Skeletal muscle cell (primary cell): ENCODE results near the gene JAK1.
A peak's percentile ranks its signal among the peaks of the same experiment; 100 is the strongest.
"Not testable (repeated sequence)": the region's sequence is repeated elsewhere in the genome, so short reads cannot be mapped to it uniquely, and the experiment has no call there.

ENCODE experiments used
- DNase-seq: peaks from one replicate; pipeline ENCODE4 v3.0.0-alpha.2; 2010; ENCODE audit warnings: low read depth
- H3K4me3 ChIP-seq: 2 replicates; pipeline ENCODE4 v1.5.1; 2011; ENCODE audit warnings: low read depth, mild to moderate bottlenecking, control low read depth, low read length, moderate library complexity

Gene JAK1

DNA sequence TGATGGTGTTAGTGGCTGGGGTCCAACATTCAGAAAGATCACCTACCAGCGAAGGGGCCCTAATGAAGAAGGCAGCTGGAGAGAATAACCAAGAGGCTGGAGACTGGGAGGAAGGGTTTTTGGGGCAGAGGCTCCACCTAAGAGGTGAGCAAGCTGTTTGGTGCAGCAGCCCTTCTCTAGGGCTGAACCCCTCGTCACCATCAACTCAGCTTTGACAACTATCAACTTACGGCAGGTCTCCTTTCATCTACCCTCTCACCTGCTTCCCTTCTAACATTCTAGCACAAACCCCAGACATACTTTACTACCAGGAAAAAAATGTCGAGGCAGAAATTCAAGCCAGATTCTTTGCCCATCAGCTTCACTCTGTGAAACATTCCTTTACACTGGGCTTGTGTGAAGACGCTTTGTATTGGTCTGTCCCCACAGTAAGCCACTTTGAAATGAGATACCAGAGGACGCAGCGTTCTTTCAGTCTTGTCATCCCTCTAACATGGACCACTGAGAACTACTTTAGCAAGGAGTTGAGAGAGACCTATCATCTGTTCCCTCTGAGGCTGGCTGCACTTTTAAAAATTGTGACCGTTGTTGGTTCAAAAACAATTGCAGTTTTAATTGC lies 136.8 kb downstream of the JAK1 start:
- no peak for DNase-seq
- no peak overlapping the region for H3K4me3 ChIP-seq

GRCh38 chr1:64828829-64829228 lies 137.5 kb downstream of the JAK1 start:
- no peak for DNase-seq
- no peak overlapping the region for H3K4me3 ChIP-seq

- peak; percentile 31 for DNase-seq
- H3K4me3 ChIP-seq, result no peak overlapping the region
Measured at GRCh38 chr1:64826991-64827390, 139.4 kb downstream of the JAK1 start.

DNA sequence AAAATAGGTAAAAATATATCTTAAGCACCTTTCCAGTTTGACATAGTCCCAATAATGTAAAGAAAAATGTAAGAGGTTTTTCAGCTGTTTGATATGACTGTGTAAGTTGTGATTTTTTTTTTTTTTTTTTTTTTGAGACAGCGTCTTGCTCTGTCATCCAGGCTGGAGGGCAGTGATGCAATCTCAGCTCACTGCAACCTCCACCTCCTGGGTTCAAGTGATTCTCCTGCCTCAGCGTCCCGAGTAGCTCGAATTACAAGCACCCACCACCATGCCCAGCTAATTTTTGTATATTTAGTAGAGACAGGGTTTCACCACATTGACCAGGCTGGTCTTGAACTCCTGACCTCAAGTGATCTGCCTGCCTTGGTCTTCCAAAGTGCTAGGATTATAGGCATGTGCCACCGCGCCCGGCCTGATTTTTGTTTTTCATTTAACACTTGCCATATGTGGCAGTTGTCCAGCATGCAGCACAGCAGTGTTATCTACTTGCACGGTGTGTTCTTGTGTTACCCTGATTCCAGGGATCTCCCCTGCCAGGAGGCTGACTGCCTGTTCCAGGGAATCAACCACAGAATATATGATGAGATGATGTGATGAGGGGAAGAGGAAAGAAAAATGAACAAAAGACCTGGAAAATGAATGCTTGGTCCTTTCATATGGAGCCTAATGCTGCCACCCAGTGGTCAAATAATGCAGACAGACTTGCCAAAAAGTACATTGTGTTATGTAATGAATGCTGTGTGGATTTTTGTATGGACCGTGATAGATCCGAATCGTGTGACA lies 142.5 kb downstream of the JAK1 start:
- no peak overlapping the region for H3K4me3 ChIP-seq

DNA sequence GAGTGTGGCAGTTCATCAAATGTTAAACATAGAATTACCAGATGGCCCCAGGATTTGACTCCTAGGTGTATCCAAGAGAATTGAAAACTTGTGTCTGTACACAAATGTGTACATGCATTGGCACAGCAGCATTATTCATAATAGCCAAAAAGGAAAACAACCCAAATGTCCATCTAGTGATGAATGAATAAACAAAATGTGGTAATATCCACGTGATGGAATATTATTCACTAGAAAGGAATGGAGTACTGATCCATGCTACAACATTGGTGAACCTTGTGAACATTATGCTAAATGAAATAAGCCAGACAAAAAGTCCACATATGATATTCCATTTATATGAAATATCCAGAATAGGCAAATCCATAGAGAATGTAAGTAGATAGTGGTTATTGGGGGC lies 143.7 kb downstream of the JAK1 start:
- DNase-seq, result no peak

More for the DNA sequence above, 142.5 kb downstream of the JAK1 start:
- peak; percentile 39 for DNase-seq

DNA sequence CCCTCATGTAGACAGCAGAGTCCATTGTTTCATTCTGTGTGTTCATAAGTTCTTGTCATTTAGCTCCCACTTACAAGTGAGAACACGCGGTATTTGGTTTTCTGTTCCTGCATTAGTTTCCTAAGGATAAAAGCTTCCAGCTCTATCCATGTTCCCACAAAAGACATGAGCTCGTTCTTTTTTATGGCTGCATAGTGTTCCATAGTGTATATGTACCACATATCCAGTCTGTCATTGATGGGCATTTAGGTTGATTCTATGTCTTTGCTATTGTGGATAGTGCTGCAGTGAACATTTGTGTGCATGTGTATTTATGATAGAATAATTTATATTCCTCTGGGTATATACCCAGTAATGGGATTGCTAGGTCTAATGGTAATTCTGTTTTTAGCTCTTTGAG lies 145.8 kb downstream of the JAK1 start:
- DNase-seq, H3K4me3 ChIP-seq: not testable (repeated sequence)

More for the DNA sequence above, 143.7 kb downstream of the JAK1 start:
- H3K4me3 ChIP-seq, result no peak overlapping the region

GRCh38 chr1:64817364-64817763 lies 149.0 kb downstream of the JAK1 start:
- not testable (repeated sequence) for DNase-seq, H3K4me3 ChIP-seq

GRCh38 chr1:64814427-64814826 lies 151.9 kb downstream of the JAK1 start:
- DNase-seq, result no peak
- H3K4me3 ChIP-seq, result no peak overlapping the region

GRCh38 chr1:64811131-64811530 lies 155.2 kb downstream of the JAK1 start:
- no peak overlapping the region for H3K4me3 ChIP-seq
- DNase-seq, result no peak

- no peak overlapping the region for H3K4me3 ChIP-seq
- DNase-seq, result no peak
Measured at GRCh38 chr1:64810001-64810400, 156.3 kb downstream of the JAK1 start.

DNA sequence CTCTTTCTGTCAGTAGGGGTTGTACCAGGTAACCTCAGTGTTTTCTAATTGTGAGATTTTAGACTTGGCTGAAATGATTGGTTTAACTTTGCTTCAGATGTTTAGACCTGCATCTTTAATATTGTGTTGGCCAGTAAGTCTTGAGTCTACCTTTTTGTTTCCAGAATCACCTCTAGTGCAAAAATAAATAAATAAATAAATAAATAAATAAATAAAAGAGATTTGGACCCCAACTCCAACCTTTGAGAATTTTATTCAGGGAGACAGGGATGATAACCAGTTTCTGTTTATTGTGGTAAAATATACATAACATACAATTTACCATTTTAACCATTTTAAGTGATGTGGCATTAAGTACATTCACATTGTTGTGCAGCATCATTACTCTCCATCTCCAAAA lies 157.0 kb downstream of the JAK1 start:
- H3K4me3 ChIP-seq, result no peak overlapping the region
- DNase-seq, result no peak

DNA sequence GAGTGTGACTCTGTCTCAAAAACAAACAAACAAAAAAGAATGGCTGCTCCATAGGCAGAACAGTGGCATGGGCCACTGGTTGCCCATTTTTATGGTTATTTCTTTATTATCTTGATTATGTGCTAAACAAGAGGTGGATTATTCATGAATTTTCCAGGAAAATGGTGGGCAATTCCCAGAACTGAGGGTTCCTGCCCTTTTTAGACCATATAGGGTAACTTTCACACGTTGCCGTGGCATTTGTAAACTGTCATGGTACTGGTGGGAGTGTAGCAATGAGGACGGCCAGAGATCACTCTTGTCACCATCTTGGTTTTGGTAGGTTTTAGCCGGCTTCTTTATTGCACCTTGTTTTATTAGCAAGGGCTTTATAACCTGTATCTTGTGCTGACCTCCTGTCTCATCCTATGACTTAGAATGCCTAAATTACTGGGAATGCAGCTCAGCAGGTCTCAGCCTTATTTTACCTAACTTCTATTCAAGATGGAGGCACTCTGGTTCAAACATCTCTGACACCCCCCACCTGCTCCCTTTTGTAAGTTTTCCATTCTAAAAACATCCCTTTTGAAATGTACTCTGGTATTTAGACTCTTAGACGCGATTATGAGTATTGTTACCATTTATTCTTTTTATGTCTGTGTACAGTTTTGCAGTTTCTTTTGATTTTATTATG lies 164.4 kb downstream of the JAK1 start:
- no peak overlapping the region for H3K4me3 ChIP-seq
- DNase-seq, result no peak

GRCh38 chr1:64798872-64799271 lies 167.5 kb downstream of the JAK1 start:
- no peak overlapping the region for H3K4me3 ChIP-seq
- no peak for DNase-seq

DNA sequence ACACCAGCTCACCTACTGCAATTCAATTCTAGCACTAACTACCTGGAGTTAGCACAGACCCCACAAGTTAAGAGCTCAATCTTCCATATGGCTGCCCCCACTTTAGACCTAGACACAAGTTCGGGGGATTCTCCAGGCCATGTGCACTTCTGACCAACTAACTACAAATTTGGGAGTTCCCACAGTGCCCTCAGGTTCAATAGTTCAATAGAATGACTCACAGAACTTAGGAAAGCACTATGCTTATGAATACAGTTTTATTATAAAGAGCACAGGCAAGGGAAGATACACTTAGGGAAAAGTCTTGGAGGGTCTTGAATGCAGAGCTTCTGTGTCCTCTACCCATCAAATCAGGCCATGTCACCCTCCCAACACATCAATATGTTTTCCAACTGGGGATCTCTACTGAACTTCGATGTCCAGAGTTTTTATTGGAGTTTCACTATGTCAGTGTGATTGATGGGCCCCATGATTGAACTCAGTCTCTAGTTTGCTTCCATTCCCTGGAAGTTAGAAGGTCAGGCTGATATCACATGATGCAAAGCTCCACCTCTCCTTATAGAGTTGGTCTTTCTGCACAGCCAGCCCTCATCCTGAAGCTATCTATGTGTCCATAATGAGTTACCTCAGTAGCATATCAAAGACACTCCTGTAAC lies 175.4 kb downstream of the JAK1 start:
- DNase-seq, result no peak
- no peak overlapping the region for H3K4me3 ChIP-seq
